Midbrain (tissue), 1 donor: ENCODE data around the gene TTC28.

ENCODE experiments used
- DNase-seq: peaks from one replicate; lab custom pipeline; 2025; lab: John Stamatoyannopoulos, UW

TTC28 gene

GRCh38 chr22:28142361-28142961, 537.2 kb downstream of the TTC28 start:
- no peak for DNase-seq

- no peak for DNase-seq
Measured at GRCh38 chr22:28141614-28142013, 538.0 kb downstream of the TTC28 start.

- DNase-seq = no peak
Measured at GRCh38 chr22:28139961-28140360, 539.7 kb downstream of the TTC28 start.

- DNase-seq = no peak
Measured at GRCh38 chr22:28139516-28139915, 540.1 kb downstream of the TTC28 start.

- DNase-seq = no peak
Measured at GRCh38 chr22:28137036-28137435, 542.6 kb downstream of the TTC28 start.

- no peak for DNase-seq
Measured at GRCh38 chr22:28132466-28132865, 547.2 kb downstream of the TTC28 start.

GRCh38 chr22:28129319-28129962, 550.2 kb downstream of the TTC28 start:
- DNase-seq = no peak

GRCh38 chr22:28128827-28129226, 550.8 kb downstream of the TTC28 start:
- DNase-seq = no peak

GRCh38 chr22:28125799-28126198, 553.8 kb downstream of the TTC28 start:
- DNase-seq = no peak

GRCh38 chr22:28123989-28124766, 555.5 kb downstream of the TTC28 start:
- no peak for DNase-seq

GRCh38 chr22:28120691-28121592, 558.7 kb downstream of the TTC28 start:
- DNase-seq = no peak

- no peak for DNase-seq
Measured at GRCh38 chr22:28118957-28119631, 560.5 kb downstream of the TTC28 start.

- DNase-seq = no peak
Measured at GRCh38 chr22:28116219-28116673, 563.4 kb downstream of the TTC28 start.

- DNase-seq = no peak
Measured at GRCh38 chr22:28115426-28115825, 564.2 kb downstream of the TTC28 start.

GRCh38 chr22:28112548-28113043, 567.0 kb downstream of the TTC28 start:
- peak; percentile 20 for DNase-seq

GRCh38 chr22:28112190-28112544, 567.5 kb downstream of the TTC28 start:
- DNase-seq = no peak

- no peak for DNase-seq
Measured at GRCh38 chr22:28111501-28112189, 568.0 kb downstream of the TTC28 start.

- no peak for DNase-seq
Measured at GRCh38 chr22:28108851-28109250, 570.8 kb downstream of the TTC28 start.

- no peak for DNase-seq
Measured at GRCh38 chr22:28106617-28107016, 573.0 kb downstream of the TTC28 start.

GRCh38 chr22:28105988-28106387, 573.7 kb downstream of the TTC28 start:
- DNase-seq = no peak

GRCh38 chr22:28105413-28105812, 574.2 kb downstream of the TTC28 start:
- no peak for DNase-seq
